SK-N-SH (cell line): ENCODE results near the gene MAP4K5. TPM values are rescaled to one million over a fixed set of nuclear protein-coding genes. Genes with fewer than 3 reads are reported as not detected.

Experiments
- CTCF ChIA-PET: fragments of 300-600, 350-600 bp; formaldehyde crosslinking; extraction: SDS; loops from one replicate; lab custom pipeline; 2021; lab: Yijun Ruan, JAX
- POLR2A ChIA-PET: fragments of 350-600 bp; sonication (Branson Sonifier 250); formaldehyde crosslinking; extraction: SDS; loops from one replicate; lab custom pipeline; 2020; ENCODE audit warnings: antibody characterized with exemption, inconsistent platforms; lab: Yijun Ruan, JAX
- DNase-seq: peaks from one replicate; pipeline ENCODE4 v3.0.0; 2012
- H2AFZ ChIP-seq: fragments of 200-600 bp; sonication (generic); 2 replicates; pipeline ENCODE4 v1.8.1; 2016; ENCODE audit warnings: antibody characterized with exemption, mild to moderate bottlenecking, low read depth
- H3F3A ChIP-seq: fragments of 200-600 bp; sonication (generic); replicated peaks from 2 replicates; pipeline ENCODE3; 2016; ENCODE audit warnings: antibody characterized with exemption, mild to moderate bottlenecking; ENCODE audit not compliant: insufficient read depth
- H3K27ac ChIP-seq, 2 experiments: fragments of 200-500 bp in 1 of 2; fragments of 200-600 bp in 1 of 2; sonication (Bioruptor generic) in 1 of 2; sonication (generic), shearing (Covaris generic) in 1 of 2; 2 replicates each; pipeline versions ENCODE4 v1.5.1 to v1.6.1; 2014 to 2016; ENCODE audit warnings: low read depth in 2 of 2, inconsistent platforms in 1 of 2, low read length in 1 of 2, mild to moderate bottlenecking in 1 of 2, mixed read lengths in 1 of 2
- H3K27me3 ChIP-seq: fragments of 200-600 bp; sonication (generic), shearing (Covaris generic); 2 replicates; pipeline ENCODE4 v1.6.1; 2016; ENCODE audit warnings: mixed run types; ENCODE audit not compliant: insufficient read depth
- H3K36me3 ChIP-seq, 2 experiments: fragments of 200-500 bp in 1 of 2; fragments of 200-600 bp in 1 of 2; sonication (Bioruptor generic) in 1 of 2; sonication (generic) in 1 of 2; replicated peaks in 1 of 2; 2 replicates each; pipeline versions ENCODE3 to v1.5.1; 2014 to 2016; ENCODE audit warnings: low read length in 1 of 2, mild to moderate bottlenecking in 1 of 2; ENCODE audit not compliant: insufficient read depth in 2 of 2, control insufficient read depth in 1 of 2
- H3K4me1 ChIP-seq, 2 experiments: fragments of 200-500 bp in 1 of 2; fragments of 200-600 bp in 1 of 2; sonication (Bioruptor generic) in 1 of 2; sonication (generic), shearing (Covaris generic) in 1 of 2; 2 replicates each; pipeline versions ENCODE4 v1.5.1 to v1.6.1; 2014 to 2016; ENCODE audit warnings: low read depth in 1 of 2, low read length in 1 of 2, mixed run types in 1 of 2; ENCODE audit not compliant: insufficient read depth in 2 of 2, control insufficient read depth in 1 of 2
- H3K4me2 ChIP-seq: fragments of 200-600 bp; sonication (generic), shearing (Covaris generic); 2 replicates; pipeline ENCODE4 v1.6.1; 2017; ENCODE audit warnings: mixed run types
- H3K4me3 ChIP-seq, 2 experiments: fragments of 200-500 bp in 1 of 2; fragments of 200-600 bp in 1 of 2; sonication (Bioruptor generic) in 1 of 2; sonication (generic), shearing (Covaris generic) in 1 of 2; 2 replicates each; pipeline versions ENCODE4 v1.5.1 to v1.8.1; 2014 to 2016; ENCODE audit warnings: low read depth in 2 of 2, inconsistent platforms in 1 of 2, low read length in 1 of 2, mild to moderate bottlenecking in 1 of 2, mixed read lengths in 1 of 2, moderate library complexity in 1 of 2
- H3K79me2 ChIP-seq: fragments of 200-600 bp; sonication (generic); 2 replicates; pipeline ENCODE4 v1.8.1; 2017; ENCODE audit warnings: mild to moderate bottlenecking; ENCODE audit not compliant: insufficient read depth
- H3K9ac ChIP-seq: fragments of 200-600 bp; sonication (generic); 2 replicates; pipeline ENCODE4 v1.6.1; 2017; ENCODE audit warnings: mixed run types
- H3K9me2 ChIP-seq: fragments of 200-600 bp; sonication (generic); 2 replicates; pipeline ENCODE4 v1.6.1; 2017; ENCODE audit warnings: mixed run types
- H3K9me3 ChIP-seq: fragments of 200-600 bp; sonication (generic); 2 replicates; pipeline ENCODE4 v1.6.1; 2017; ENCODE audit warnings: mixed run types, mild to moderate bottlenecking, moderate library complexity
- H4K20me1 ChIP-seq: fragments of 200-600 bp; sonication (generic); 2 replicates; pipeline ENCODE4 v1.6.1; 2017; ENCODE audit warnings: mild to moderate bottlenecking, mixed run types; ENCODE audit not compliant: insufficient read depth
- CTCF ChIP-seq: fragments of 200-600 bp; sonication (generic); IDR thresholded peaks from 2 replicates; pipeline ENCODE4 v1.6.1; 2017; ENCODE audit warnings: antibody characterized with exemption, mild to moderate bottlenecking, moderate library complexity
- ELF1 ChIP-seq: IDR thresholded peaks from 2 replicates; pipeline ENCODE4 v1.4.0; 2012
- EZH2phosphoT487 ChIP-seq: fragments of 200-600 bp; sonication (generic); IDR thresholded peaks from 2 replicates; pipeline ENCODE4 v1.6.1; 2017; ENCODE audit warnings: low read depth, mixed run types, mild to moderate bottlenecking, antibody characterized with exemption, moderate library complexity, borderline replicate concordance
- FOXM1 ChIP-seq: IDR thresholded peaks from 2 replicates; pipeline ENCODE4 v1.4.0; 2012; ENCODE audit warnings: low read depth, mild to moderate bottlenecking
- GABPA ChIP-seq: IDR thresholded peaks from 2 replicates; pipeline ENCODE4 v1.4.0; 2012; ENCODE audit warnings: low read depth, mild to moderate bottlenecking
- GATA2 ChIP-seq: sonication (generic); formaldehyde crosslinking; IDR thresholded peaks from 2 replicates; pipeline ENCODE4 v1.5.0; 2020; ENCODE audit warnings: mild to moderate bottlenecking, missing genetic modification reagents
- JUND ChIP-seq: IDR thresholded peaks from 2 replicates; pipeline ENCODE4 v1.4.0; 2012
- MXI1 ChIP-seq: IDR thresholded peaks from 2 replicates; pipeline ENCODE4 v1.6.1; 2012; ENCODE audit warnings: mild to moderate bottlenecking, low read depth, low read length, improper control_type of control experiment
- NRF1 ChIP-seq: IDR thresholded peaks from 2 replicates; pipeline ENCODE4 v1.6.1; 2012; ENCODE audit warnings: low read depth, mild to moderate bottlenecking, low read length
- RAD21 ChIP-seq: IDR thresholded peaks from 2 replicates; pipeline ENCODE4 v1.6.1; 2012; ENCODE audit warnings: mild to moderate bottlenecking, low read length
- RCOR1 ChIP-seq: fragments of 150-350 bp; IDR thresholded peaks from 2 replicates; pipeline ENCODE4 v1.6.1; 2017; ENCODE audit warnings: antibody characterized with exemption, low read length
- RFX5 ChIP-seq: IDR thresholded peaks from 2 replicates; pipeline ENCODE4 v1.6.1; 2012; ENCODE audit warnings: mild to moderate bottlenecking, improper control_type of control experiment, low read length
- RXRA ChIP-seq: IDR thresholded peaks from 2 replicates; pipeline ENCODE4 v1.4.0; 2012; ENCODE audit warnings: low read depth, mild to moderate bottlenecking, borderline replicate concordance
- SIN3A ChIP-seq: IDR thresholded peaks from 2 replicates; pipeline ENCODE4 v1.6.1; 2012; ENCODE audit warnings: low read depth, mild to moderate bottlenecking, low read length, moderate library complexity, borderline replicate concordance
- TCF12 ChIP-seq: IDR thresholded peaks from 2 replicates; pipeline ENCODE4 v1.4.0; 2012
- TEAD4 ChIP-seq: IDR thresholded peaks from 2 replicates; pipeline ENCODE4 v1.4.0; 2012; ENCODE audit warnings: mild to moderate bottlenecking, borderline replicate concordance; ENCODE audit not compliant: insufficient read depth
- USF2 ChIP-seq: fragments of 150-350 bp; IDR thresholded peaks from 2 replicates; pipeline ENCODE4 v1.6.1; 2017; ENCODE audit warnings: antibody characterized with exemption, low read length, low read depth, borderline replicate concordance
- YY1 ChIP-seq: IDR thresholded peaks from 2 replicates; pipeline ENCODE4 v1.4.0; 2012; ENCODE audit warnings: low read depth, mild to moderate bottlenecking
- WGBS: methylation state at CpG from one replicate; pipeline ENCODE4 v1.1.6; 2017; ENCODE audit warnings: low lambda C conversion rate; 5-methylcytosine and 5-hydroxymethylcytosine counted together
- polyA plus RNA-seq, 3 experiments: library from polyadenylated mRNA; depleted of rRNA; stranded (reverse); fragments of >200 nt; gene quantifications; 2 replicates each; pipeline ENCODE4 v1.2.3, GENCODE V29; 2012
- TF ChIP-seq, protein P1 (sequence below): IDR thresholded peaks from 2 replicates; pipeline ENCODE4 v1.4.0; 2012; ENCODE audit warnings: low read depth
- TF ChIP-seq, protein P2 (sequence below): IDR thresholded peaks from 2 replicates; pipeline ENCODE4 v1.6.1; 2012; ENCODE audit warnings: mild to moderate bottlenecking, low read depth, low read length, moderate library complexity
- TF ChIP-seq, protein P3 (sequence below): fragments of 150-350 bp; IDR thresholded peaks from 2 replicates; pipeline ENCODE4 v1.6.1; 2016; ENCODE audit warnings: mild to moderate bottlenecking, low read depth, low read length

The MAP4K5 gene
- polyA plus RNA-seq, 1 of the 3 experiments (the other 2 are of a cell fraction): 31.8 TPM

GRCh38 chr14:50381008-50381407, 151.4 kb downstream of the MAP4K5 start (continued):
- TF ChIP-seq CTCF (no peak), USF2 (no peak), RFX5 (no peak)

DNA sequence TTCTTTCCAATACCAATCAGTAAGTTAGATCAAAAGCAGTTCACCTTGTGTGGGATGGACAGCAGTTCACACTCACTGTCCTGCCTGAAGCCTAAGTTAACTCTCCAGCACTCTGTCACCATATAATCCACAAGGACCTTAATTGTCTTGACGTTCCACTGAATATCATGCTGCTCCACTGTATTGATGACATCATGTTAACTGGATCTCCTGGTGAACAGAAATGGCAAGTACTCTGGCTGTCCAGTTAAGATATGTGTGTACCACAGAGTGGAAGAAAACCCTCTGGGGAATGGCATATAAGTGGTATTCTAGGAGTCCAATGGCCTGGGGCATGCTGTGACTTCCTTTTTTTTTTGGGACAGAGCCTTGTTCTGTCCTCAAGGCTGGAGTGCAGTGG, 151.9 kb downstream of the MAP4K5 start:
- H3F3A ChIP-seq: no peaks in the 10 kb centered on the region
- H3K9me3 ChIP-seq: no peaks in the 10 kb centered on the region
- no peaks in the 10 kb centered on the region for H4K20me1 ChIP-seq
- no peak overlapping the region for H3K27ac ChIP-seq
- no peaks in the 10 kb centered on the region for H3K36me3 ChIP-seq
- 100% methylated on average over 1 of the region's 1 CpG for WGBS
- no peak overlapping the region for H3K4me2 ChIP-seq
- no peak overlapping the region for H3K9ac ChIP-seq
- no peak for DNase-seq
- H3K27me3 ChIP-seq: no peaks in the 10 kb centered on the region
- H3K4me1 ChIP-seq: no peaks in the 10 kb centered on the region
- H3K4me3 ChIP-seq: no peak overlapping the region
- H3K9me2 ChIP-seq: no peaks in the 10 kb centered on the region
- CTCF ChIA-PET: no interaction called here
- TF ChIP-seq RXRA: no peak
- TF ChIP-seq, protein P1, sequence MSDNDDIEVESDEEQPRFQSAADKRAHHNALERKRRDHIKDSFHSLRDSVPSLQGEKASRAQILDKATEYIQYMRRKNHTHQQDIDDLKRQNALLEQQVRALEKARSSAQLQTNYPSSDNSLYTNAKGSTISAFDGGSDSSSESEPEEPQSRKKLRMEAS: no peak
- no peak for TF ChIP-seq YY1
- TF ChIP-seq RCOR1: no peak
- TF ChIP-seq NRF1: no peak
- no peak for TF ChIP-seq ELF1
- TF ChIP-seq RAD21: no peak
- TF ChIP-seq GATA2: no peak
- no peak for TF ChIP-seq EZH2phosphoT487
- TF ChIP-seq, all 33 proteins: peak for 0
- Histone ChIP-seq H2AFZ (no peak overlapping the region), H3K79me2 (no peaks in the 10 kb centered on the region)
- POLR2A ChIA-PET: no interaction called here

- Histone ChIP-seq H3K9me3 (no peaks in the 10 kb centered on the region), H4K20me1 (no peaks in the 10 kb centered on the region), H3K27me3 (no peaks in the 10 kb centered on the region), H3K4me1 (no peaks in the 10 kb centered on the region), H2AFZ (no peak overlapping the region), H3K9me2 (no peaks in the 10 kb centered on the region), H3K27ac (no peak overlapping the region), H3K9ac (no peak overlapping the region), H3K36me3 (no peaks in the 10 kb centered on the region), H3F3A (no peaks in the 10 kb centered on the region), H3K79me2 (no peaks in the 10 kb centered on the region), H3K4me2 (no peak overlapping the region), H3K4me3 (no peak overlapping the region)
- 100% methylated on average over 2 of the region's 2 CpGs for WGBS
- ChIA-PET POLR2A (no interaction called here), CTCF (no interaction called here)
- no peak for DNase-seq
- TF ChIP-seq RAD21 (no peak), JUND (no peak), FOXM1 (no peak), NRF1 (no peak), SIN3A (no peak), TEAD4 (no peak), MXI1 (no peak), TCF12 (no peak), GABPA (no peak), GATA2 (no peak)
- TF ChIP-seq, protein P2, sequence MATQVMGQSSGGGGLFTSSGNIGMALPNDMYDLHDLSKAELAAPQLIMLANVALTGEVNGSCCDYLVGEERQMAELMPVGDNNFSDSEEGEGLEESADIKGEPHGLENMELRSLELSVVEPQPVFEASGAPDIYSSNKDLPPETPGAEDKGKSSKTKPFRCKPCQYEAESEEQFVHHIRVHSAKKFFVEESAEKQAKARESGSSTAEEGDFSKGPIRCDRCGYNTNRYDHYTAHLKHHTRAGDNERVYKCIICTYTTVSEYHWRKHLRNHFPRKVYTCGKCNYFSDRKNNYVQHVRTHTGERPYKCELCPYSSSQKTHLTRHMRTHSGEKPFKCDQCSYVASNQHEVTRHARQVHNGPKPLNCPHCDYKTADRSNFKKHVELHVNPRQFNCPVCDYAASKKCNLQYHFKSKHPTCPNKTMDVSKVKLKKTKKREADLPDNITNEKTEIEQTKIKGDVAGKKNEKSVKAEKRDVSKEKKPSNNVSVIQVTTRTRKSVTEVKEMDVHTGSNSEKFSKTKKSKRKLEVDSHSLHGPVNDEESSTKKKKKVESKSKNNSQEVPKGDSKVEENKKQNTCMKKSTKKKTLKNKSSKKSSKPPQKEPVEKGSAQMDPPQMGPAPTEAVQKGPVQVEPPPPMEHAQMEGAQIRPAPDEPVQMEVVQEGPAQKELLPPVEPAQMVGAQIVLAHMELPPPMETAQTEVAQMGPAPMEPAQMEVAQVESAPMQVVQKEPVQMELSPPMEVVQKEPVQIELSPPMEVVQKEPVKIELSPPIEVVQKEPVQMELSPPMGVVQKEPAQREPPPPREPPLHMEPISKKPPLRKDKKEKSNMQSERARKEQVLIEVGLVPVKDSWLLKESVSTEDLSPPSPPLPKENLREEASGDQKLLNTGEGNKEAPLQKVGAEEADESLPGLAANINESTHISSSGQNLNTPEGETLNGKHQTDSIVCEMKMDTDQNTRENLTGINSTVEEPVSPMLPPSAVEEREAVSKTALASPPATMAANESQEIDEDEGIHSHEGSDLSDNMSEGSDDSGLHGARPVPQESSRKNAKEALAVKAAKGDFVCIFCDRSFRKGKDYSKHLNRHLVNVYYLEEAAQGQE: no peak
- TF ChIP-seq, protein P3, sequence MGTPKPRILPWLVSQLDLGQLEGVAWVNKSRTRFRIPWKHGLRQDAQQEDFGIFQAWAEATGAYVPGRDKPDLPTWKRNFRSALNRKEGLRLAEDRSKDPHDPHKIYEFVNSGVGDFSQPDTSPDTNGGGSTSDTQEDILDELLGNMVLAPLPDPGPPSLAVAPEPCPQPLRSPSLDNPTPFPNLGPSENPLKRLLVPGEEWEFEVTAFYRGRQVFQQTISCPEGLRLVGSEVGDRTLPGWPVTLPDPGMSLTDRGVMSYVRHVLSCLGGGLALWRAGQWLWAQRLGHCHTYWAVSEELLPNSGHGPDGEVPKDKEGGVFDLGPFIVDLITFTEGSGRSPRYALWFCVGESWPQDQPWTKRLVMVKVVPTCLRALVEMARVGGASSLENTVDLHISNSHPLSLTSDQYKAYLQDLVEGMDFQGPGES: no peak
These were observed 152.8 kb downstream of the MAP4K5 start for GRCh38 chr14:50379563-50379962.
